Ovary (tissue), 9 donors: ENCODE data around the gene NAV2. TPM values are rescaled to one million over a fixed set of nuclear protein-coding genes. Genes with fewer than 3 reads are reported as not detected.

Source experiments
- DNase-seq, 5 donors: peaks; one replicate each; pipeline ENCODE4 v3.0.0-alpha.2; 2019 to 2020
- H3K27ac ChIP-seq, 2 donors: fragments of 200-600 bp; one replicate each; pipeline versions ENCODE4 v1.5.1 to v1.8.0; 2019 to 2022
- H3K27me3 ChIP-seq: fragments of 200-600 bp; one replicate; pipeline ENCODE4 v1.8.0; 2022
- H3K36me3 ChIP-seq: fragments of 200-600 bp; sonication (generic); one replicate; pipeline ENCODE4 v1.5.1; 2019
- H3K4me1 ChIP-seq: one replicate; pipeline ENCODE4 v1.8.1; 2013; ENCODE audit warnings: mild to moderate bottlenecking, moderate library complexity; ENCODE audit not compliant: insufficient read depth
- H3K4me3 ChIP-seq: fragments of 200-600 bp; sonication (generic); one replicate; pipeline ENCODE4 v1.5.1; 2017
- H3K9me3 ChIP-seq, 2 donors: fragments of 200-600 bp in 1 of 2; sonication (generic) in 1 of 2; one replicate each; pipeline versions ENCODE4 v1.5.1 to v1.8.1; 2013 to 2019; ENCODE audit warnings: mild to moderate bottlenecking in 1 of 2, moderate library complexity in 1 of 2
- EP300 ChIP-seq: sonication (generic); formaldehyde crosslinking; IDR thresholded peaks from one replicate; pipeline ENCODE4 v1.6.1; 2017; ENCODE audit warnings: antibody characterized with exemption
- POLR2A ChIP-seq: fragments of 450-650 bp; IDR thresholded peaks from one replicate; pipeline ENCODE4 v1.6.1; 2017; ENCODE audit warnings: antibody characterized with exemption, mild to moderate bottlenecking, moderate library complexity
- WGBS, 3 donors: extraction: QIAGEN DNeasy Blood & Tissue Kit in 1 of 3; methylation state at CpG; one replicate each; pipeline versions ENCODE4 v1.1.5 to v1.1.7; 2013 to 2017; 5-methylcytosine and 5-hydroxymethylcytosine counted together
- intact Hi-C, 4 donors: fragments of 100-400 bp; cut with DNase I; formaldehyde crosslinking; loops; one replicate each; pipeline versions ENCODE4 v1.11.0 to v1.15.1; 2022 to 2023
- polyA plus RNA-seq, 2 donors: library from polyadenylated mRNA; stranded (reverse); fragments of 200-250 nt in 1 of 2; fragments of 350-450 nt in 1 of 2; fragmentation: Illumina TruSeq in 1 of 2; extraction: RNeasy Lipid Tissue Mini Kit (QIAGEN cat#74804) in 1 of 2; gene quantifications; one replicate each; pipeline ENCODE4 v1.2.3, GENCODE V29; 2013 to 2014
- total RNA-seq, 7 donors: library from RNA; depleted of rRNA in 2 of 7; stranded (reverse); fragments of >200 nt in 2 of 7; fragmentation: NEBNext Ultra II Directional in 3 of 7; extraction: Animal tissue kit (Norgen Biotek cat#: 25700) in 3 of 7; gene quantifications; one replicate each; pipeline versions ENCODE4 v1.1.0 to v1.2.4, GENCODE V29; 2016 to 2023
- TF ChIP-seq, protein P1 (sequence below), 3 donors: fragments of 450-650 bp in 2 of 3; fragments of 200-600 bp in 1 of 3; IDR thresholded peaks; one replicate each; pipeline versions ENCODE4 v1.5.1 to v1.8.0; 2016 to 2022; ENCODE audit warnings: antibody characterized with exemption in 3 of 3, mild to moderate bottlenecking in 1 of 3
- donor health status: DM: no; HTN: no; CAD: no; lungs with moderate emphysema.
- donor health status: DM: no; HTN: no; CAD: no.
- donor health status: Bipolar disorder and iron deficiency.
- donor health status: DM: yes; HTN: yes; CAD: no.
- donor health status: DM: no; HTN: no; CAD: no.
- donor health status: DM: yes; HTN: yes; CAD: no.

The NAV2 gene
- total and polyA plus RNA-seq, 9 donors: 2.9 to 14.1 (median 7.8) TPM

DNA sequence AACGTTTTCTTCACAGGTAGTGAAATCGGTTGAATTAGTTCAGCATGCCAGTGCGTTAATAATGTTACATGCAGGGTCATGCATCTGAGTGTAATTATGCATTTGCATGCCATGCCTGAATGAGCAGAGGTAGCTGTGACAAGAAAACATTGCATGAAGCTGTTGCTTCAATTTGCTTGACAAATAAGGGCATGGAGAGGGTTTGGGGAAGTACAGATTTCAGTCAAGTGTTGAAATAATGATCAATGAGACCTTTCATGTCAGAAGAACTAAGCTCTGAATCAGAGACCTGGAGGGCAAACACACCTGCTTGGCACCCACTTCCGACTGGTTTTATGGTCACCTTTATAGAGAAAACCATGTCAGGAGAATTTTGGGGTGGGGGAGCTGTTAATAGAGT lies 226.2 kb downstream of the NAV2 start:
- no peak for TF ChIP-seq EP300
- no peak for TF ChIP-seq POLR2A
- TF ChIP-seq, protein P1, sequence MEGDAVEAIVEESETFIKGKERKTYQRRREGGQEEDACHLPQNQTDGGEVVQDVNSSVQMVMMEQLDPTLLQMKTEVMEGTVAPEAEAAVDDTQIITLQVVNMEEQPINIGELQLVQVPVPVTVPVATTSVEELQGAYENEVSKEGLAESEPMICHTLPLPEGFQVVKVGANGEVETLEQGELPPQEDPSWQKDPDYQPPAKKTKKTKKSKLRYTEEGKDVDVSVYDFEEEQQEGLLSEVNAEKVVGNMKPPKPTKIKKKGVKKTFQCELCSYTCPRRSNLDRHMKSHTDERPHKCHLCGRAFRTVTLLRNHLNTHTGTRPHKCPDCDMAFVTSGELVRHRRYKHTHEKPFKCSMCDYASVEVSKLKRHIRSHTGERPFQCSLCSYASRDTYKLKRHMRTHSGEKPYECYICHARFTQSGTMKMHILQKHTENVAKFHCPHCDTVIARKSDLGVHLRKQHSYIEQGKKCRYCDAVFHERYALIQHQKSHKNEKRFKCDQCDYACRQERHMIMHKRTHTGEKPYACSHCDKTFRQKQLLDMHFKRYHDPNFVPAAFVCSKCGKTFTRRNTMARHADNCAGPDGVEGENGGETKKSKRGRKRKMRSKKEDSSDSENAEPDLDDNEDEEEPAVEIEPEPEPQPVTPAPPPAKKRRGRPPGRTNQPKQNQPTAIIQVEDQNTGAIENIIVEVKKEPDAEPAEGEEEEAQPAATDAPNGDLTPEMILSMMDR (IDR thresholded peaks at IDR 0.05): no peak
- H3K4me3 ChIP-seq: no peak overlapping the region
- H3K27ac ChIP-seq: no peak overlapping the region
- H3K9me3 ChIP-seq: no peaks in the 10 kb centered on the region
- WGBS, 3 donors: 66 to 74% (median 69%) methylated on average over 4 of the region's 4 CpGs
- peaks cover 4% of the 10 kb centered on the region for H3K4me1 ChIP-seq
- intact Hi-C loops: no loop called here
- no peak for DNase-seq
- H3K27me3 ChIP-seq: no peaks in the 10 kb centered on the region
- H3K36me3 ChIP-seq: no peaks in the 10 kb centered on the region

DNA sequence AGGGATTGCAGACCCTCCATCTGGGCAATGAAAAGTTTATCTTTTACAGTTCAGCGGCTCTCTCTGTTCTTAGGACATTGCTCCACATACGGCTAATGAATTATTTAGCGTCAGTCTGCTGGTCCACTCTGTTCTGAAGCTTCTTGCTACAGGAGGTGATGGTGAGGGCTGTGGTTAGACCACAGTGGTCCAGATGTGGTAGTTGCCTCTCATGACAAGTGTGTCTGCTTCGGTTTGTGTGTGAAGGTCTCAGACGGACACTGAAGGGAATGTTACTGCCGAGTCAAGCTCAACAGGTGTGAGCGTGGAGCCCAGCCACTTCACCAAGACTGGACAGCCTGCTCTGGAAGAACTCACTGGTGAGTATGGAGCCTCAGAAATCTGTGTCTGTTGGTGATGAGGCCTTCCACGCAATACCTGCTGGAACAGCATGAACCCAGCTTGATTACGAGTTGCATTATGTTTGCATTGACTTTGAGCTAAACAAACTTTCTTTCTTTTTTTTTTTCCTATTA lies 226.8 kb downstream of the NAV2 start:
- 77 to 90% (median 81%) methylated on average over 9 of the region's 9 CpGs for WGBS, 3 donors
- no peak overlapping the region for H3K27ac ChIP-seq
- intact Hi-C loops: no loop called here
- TF ChIP-seq POLR2A (no peak), EP300 (no peak)
- TF ChIP-seq, protein P1 (IDR thresholded peaks at IDR 0.05): no peak
- no peak overlapping the region for H3K4me3 ChIP-seq
- no peaks in the 10 kb centered on the region for H3K27me3 ChIP-seq
- H3K36me3 ChIP-seq: no peaks in the 10 kb centered on the region
- no peaks in the 10 kb centered on the region for H3K9me3 ChIP-seq
- no peak for DNase-seq
- no peaks in the 10 kb centered on the region for H3K4me1 ChIP-seq

DNA sequence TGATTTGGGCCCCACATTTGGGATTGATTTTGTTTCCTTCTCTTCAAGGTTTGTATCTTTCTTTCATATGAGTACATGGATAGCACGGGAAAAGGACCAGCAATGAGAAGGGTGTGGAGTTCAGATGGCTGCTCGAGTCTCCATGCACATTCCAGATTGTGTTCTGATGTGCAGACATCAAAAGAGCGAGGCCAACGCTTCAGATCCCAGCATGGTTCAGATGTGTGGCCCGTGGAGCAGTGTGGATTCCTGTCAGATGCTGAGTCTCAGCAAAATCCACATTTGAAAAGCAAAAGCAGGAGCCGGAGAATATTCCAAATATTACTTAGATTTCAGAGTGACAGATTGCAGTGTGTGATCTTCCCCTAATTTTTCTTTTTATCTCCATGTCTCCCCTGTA lies 228.2 kb downstream of the NAV2 start:
- H3K4me1 ChIP-seq: no peaks in the 10 kb centered on the region
- intact Hi-C loops: no loop called here
- H3K36me3 ChIP-seq: no peaks in the 10 kb centered on the region
- no peaks in the 10 kb centered on the region for H3K27me3 ChIP-seq
- H3K9me3 ChIP-seq: no peaks in the 10 kb centered on the region
- 86 to 95% (median 89%) methylated on average over 6 of the region's 6 CpGs for WGBS, 3 donors
- no peak overlapping the region for H3K27ac ChIP-seq
- TF ChIP-seq EP300 (no peak), POLR2A (no peak)
- TF ChIP-seq, protein P1 (IDR thresholded peaks at IDR 0.05): no peak
- H3K4me3 ChIP-seq: no peak overlapping the region
- no peak for DNase-seq

DNA sequence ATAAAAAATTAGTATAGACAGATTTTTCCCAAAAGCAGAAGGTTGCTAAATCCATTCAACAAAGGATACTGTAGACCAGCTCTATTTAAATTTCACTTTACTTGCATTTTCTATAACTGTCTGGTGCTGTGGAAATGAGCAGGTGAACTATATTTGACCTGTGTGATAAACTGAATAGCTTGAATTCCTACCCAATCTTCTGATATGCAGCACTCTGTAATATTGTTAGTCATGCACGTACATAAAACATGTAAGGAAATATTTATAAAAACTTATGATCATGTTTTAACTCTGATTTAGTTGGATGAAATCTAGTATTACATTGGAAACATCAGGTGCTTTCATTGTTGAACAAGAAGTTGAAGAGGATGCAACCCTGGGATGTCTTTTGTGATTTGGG lies 234.0 kb downstream of the NAV2 start:
- no peak overlapping the region for H3K4me3 ChIP-seq
- no peak for DNase-seq
- no peak overlapping the region for H3K27ac ChIP-seq
- no peaks in the 10 kb centered on the region for H3K36me3 ChIP-seq
- 19 to 34% (median 31%) methylated on average over 1 of the region's 1 CpG for WGBS, 3 donors
- no peaks in the 10 kb centered on the region for H3K9me3 ChIP-seq
- no peaks in the 10 kb centered on the region for H3K4me1 ChIP-seq
- intact Hi-C loops: no loop called here
- TF ChIP-seq POLR2A (no peak), EP300 (no peak)
- TF ChIP-seq, protein P1 (IDR thresholded peaks at IDR 0.05): no peak
- no peaks in the 10 kb centered on the region for H3K27me3 ChIP-seq
